Muscle of back (tissue), 11 donors: ENCODE measurements around the gene SPDYE3. TPM values are rescaled to one million over a fixed set of nuclear protein-coding genes. Genes with fewer than 3 reads are reported as not detected.
"Not testable (repeated sequence)": the region's sequence is repeated elsewhere in the genome, so short reads cannot be mapped to it uniquely, and the experiment has no call there.

Experiments used
- DNase-seq, 3 donors: peaks; one replicate each; pipeline versions ENCODE4 v3.0.0 to v3.0.0-alpha.2; 2013
- polyA plus RNA-seq, 10 donors: library from polyadenylated mRNA; unstranded; fragments of 120-200 nt; gene quantifications; one replicate each; pipeline ENCODE4 v1.2.1, GENCODE V29; 2013; ENCODE audit not compliant: insufficient read length in 10 of 10

Gene SPDYE3
- polyA plus RNA-seq, 10 donors, result 4.4 to 7.2 (median 5.6) TPM

DNA sequence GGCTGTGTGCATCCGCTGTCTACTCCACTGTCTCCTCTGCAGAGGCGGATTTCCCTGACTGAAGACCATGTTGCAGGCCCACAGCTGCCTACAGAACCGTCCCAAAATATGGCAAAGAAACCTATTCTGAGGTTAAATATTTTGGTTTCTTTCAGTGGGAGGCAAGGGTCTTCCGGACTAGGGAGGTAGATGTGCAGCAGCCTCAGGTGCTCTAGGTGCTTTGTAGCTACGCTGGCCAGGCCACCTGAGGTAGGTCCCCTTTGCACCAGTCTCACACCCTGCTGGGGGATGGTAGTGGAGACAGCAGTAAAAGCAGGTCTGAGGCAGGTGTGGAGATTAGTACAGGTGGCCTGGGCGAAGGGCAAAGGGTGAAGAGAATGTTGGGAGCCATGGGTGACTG, 42.3 kb downstream of the SPDYE3 start:
- no peak for DNase-seq

DNA sequence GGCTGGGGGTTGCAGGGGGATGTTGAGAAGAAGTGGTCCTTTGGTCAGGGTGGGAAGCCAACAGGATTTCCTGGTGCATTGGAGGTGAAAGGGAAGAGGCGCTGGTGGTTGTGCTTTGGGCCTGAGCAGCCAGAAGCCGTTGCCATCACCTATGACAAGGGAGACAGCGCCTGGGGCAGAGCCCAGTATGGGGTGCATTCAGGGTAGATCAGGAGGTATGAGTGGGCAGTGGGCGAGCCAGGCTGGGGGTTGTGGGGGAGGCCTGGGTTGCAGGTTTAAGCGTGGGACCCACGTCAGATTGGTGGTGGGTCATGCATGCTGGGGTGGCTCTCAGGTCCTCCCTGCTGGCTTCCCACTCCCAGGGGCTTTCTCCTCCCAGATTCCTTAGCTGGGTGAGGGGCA, 44.2 kb downstream of the SPDYE3 start:
- no peak for DNase-seq

GRCh38 chr7:100352230-100352781, 44.8 kb downstream of the SPDYE3 start:
- not testable (repeated sequence) for DNase-seq

GRCh38 chr7:100352984-100353684, 45.6 kb downstream of the SPDYE3 start:
- DNase-seq, result no peak

- no peak for DNase-seq
Measured at GRCh38 chr7:100353685-100354330, 46.3 kb downstream of the SPDYE3 start.

- no peak for DNase-seq
Measured at GRCh38 chr7:100356416-100357068, 49.0 kb downstream of the SPDYE3 start.

GRCh38 chr7:100357131-100357561, 49.6 kb downstream of the SPDYE3 start:
- DNase-seq, result no peak

- DNase-seq, result no peak
Measured at GRCh38 chr7:100358027-100358856, 50.7 kb downstream of the SPDYE3 start, which contains the start of gene PILRB. TSS of gene PILRB (plus strand) at chr7:100358117. CDS start at chr7:100358303, 186 bp downstream.

DNA sequence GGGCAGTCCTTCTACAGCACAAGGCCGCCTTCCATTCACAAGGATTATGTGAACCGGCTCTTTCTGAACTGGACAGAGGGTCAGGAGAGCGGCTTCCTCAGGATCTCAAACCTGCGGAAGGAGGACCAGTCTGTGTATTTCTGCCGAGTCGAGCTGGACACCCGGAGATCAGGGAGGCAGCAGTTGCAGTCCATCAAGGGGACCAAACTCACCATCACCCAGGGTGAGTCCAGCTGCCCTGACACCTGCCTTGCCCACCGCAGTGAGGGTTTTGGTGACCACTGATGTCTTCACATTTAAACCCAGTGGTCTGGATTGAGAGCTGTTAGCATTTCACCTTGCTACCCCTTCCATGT, 51.3 kb downstream of the SPDYE3 start:
- no peak for DNase-seq

DNA sequence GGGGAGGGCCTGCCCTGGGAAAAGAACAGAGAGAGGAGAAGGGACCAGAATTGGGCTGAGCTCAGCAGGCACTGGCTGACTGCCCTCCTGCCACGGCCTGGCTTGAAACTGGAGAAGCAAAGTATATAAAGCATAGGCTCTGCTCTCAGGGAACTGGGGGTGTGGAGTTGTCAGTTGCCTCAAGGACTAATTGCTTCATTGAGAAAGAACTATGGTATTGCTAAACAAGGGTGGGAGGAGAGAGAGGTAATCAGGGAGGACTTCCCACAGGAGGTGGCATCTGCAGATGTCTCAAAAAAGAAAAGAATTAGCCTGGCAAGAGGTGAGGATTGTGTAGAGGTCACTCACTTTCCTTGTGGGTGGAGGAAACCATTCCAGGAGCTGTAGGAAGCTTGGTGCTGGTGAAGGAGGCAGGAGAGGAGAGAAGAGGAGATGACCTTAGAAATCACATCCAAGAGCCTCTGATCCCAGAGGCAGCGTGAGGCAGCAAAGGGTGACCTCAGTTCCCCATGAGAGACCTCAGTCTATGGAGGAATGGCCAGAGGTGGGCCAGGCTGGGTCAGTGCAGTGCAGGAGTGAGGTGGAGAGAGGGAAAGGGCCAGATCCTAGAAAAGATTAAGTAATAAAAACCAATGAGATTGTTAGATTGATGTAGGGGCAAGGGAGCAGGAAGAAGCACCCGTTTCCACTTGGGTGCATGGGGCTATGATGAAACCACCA, 52.8 kb downstream of the SPDYE3 start:
- no peak for DNase-seq

DNA sequence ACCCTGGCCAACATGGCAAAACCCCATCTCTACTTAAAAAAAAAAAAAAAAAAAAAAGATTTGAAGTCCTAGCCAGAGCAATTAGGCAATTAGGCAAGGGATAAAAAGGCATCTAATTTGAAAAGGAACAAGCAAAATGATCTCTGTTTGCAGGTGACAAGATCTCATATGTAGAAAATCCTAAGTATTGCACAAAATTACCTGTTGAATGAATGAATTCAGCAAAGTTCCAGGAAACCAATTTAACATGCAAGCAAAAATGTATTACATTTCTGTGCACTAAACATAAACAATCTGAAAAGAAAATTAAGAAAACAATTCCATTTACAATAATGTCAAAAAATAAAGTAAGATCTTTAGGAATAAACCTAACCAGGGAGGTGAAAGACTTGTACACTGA, 55.6 kb downstream of the SPDYE3 start:
- DNase-seq, result no peak

DNA sequence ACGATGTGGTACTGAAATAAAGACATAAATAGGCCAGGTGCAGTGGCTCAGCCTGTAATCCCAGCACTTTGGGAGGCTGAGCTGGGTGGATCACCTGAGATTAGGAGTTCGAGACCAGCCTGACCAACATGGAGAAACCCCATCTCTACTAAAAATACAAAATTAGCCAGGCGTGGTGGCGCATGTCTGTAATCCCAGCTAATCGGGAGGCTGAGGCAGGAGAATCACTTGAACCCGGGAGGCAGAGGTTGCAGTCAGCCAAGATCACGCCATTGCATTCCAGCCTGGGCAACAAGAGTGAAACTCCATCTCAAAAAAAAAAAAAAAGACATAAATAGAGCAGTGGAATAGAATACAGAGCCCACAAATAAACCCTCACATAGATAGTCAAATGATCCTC, 56.3 kb downstream of the SPDYE3 start:
- DNase-seq, result not testable (repeated sequence)

DNA sequence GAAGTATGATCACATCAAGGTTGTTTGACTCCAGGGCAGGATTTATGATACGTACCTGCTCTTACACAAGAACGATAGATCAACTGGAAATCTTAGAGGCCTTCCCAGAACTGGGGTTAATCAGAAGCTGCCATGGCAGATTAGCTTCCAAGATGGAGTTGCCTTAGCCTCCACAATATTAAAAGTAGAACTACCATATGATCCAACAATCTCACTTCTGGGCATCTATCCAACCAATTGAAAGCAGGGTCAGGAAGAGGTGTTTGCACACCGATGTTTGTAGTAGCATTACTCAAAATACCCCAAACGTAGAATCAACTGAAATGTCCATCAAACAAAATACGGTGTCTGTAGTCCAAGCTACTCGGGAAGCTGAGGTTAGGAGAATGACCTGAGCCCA, 57.0 kb downstream of the SPDYE3 start:
- no peak for DNase-seq

- DNase-seq, result not testable (repeated sequence)
Measured at GRCh38 chr7:100365998-100366367, 58.5 kb downstream of the SPDYE3 start.

GRCh38 chr7:100366411-100367250, 59.1 kb downstream of the SPDYE3 start:
- DNase-seq, result no peak

DNA sequence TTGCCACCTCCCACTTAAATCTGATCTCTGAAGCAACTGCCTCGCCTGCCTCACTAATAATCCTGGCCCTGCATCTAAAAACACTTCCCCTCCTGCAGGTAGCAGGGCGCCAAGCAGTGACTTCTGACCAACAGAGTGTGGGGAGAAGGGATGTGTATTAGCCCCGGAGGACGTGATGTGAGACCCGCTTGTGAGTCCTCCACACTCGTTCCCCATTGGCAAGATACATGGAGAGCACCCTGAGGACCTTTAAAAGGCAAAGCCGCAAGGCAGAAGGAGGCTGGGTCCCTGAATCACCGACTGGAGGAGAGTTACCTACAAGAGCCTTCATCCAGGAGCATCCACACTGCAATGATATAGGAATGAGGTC, 59.7 kb downstream of the SPDYE3 start:
- no peak for DNase-seq

DNA sequence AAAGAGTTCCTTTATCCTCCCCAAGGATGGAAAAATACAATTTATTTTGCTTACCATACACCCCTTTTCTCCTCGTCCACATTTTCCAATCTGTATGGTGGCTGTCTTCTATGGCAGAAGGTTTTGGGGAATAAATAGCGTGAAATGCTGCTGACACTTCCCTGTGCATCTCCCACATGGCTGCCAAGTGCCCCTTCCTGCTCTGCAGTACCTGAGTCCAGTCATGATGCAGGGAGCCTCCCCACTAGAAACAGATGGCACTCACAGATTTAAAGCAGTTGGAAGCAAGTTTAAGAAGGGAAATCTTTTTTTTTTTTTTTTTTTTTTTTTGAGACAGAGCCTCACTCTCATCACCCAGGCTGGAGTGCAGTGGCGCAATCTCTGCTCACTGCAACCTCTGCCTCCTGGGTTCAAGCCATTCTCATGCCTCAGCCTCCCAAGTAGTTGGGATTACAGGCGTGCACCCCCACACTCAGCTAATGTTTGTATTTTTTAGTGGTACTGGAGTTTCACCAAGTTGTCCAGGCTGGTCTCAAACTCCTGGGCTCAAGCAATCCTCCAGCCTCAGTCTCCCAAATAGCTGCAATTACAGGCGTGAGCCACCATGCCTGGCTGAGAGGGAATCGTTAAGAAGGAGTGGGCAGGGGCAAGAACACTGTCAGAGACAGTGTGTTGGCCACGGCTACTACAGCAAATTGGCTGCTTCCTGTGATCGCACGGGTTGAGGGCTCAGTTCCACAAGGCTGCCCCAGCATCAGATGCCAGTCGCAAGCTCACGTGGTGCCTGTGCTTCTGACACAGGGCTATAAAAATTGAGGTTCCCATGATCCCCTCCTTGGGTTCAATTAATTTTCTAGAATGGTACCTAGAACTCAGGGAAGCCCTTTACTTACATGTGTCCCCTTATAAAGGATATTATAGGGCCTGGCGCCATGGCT, 60.4 kb downstream of the SPDYE3 start:
- no peak for DNase-seq

GRCh38 chr7:100369105-100369504, 61.6 kb downstream of the SPDYE3 start:
- peak in 1 of 3 donors; percentile 57 for DNase-seq

DNA sequence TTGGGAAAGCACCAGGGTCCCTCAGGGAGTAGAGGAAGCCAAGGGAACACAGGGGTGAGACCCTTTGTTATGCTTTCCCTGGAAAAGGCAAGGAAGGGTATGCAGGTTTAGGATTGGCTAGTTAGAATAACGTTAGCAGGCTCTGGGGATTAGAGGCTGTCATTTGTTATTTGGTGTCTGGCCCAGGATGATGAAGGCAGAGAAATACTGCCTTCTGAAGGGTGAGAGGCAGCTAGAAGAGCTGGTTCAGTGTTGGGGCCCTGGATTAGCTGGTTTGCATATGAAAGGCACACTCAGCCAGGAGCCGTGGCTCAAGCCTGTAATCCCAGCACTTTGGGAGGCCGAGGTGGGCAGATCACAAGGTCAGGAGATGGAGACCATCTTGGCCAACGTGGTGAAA, 62.8 kb downstream of the SPDYE3 start:
- no peak for DNase-seq
